SK-N-SH treated with all-trans-retinoic acid at 6 μM for 48 hours (cell line): ENCODE measurements around the gene NANOGP8.

ENCODE experiments used
- ARNTL ChIP-seq: fragments of 450-650 bp; formaldehyde crosslinking; IDR thresholded peaks from 2 replicates; pipeline ENCODE4 v1.5.0; 2020; ENCODE audit warnings: low read depth, mild to moderate bottlenecking, moderate library complexity, borderline replicate concordance
- CREB5 ChIP-seq: fragments of 250-450 bp; sonication (Bioruptor Pico); IDR thresholded peaks from 2 replicates; pipeline ENCODE4 v1.5.1; 2020; ENCODE audit warnings: low read depth, mild to moderate bottlenecking, moderate library complexity
- CSRNP3 ChIP-seq: fragments of 250-450 bp; sonication (Bioruptor Pico); IDR thresholded peaks from 2 replicates; pipeline ENCODE4 v1.5.1; 2021; ENCODE audit warnings: mild to moderate bottlenecking, moderate library complexity
- ISL1 ChIP-seq: fragments of 250-450 bp; sonication (Bioruptor Pico); IDR thresholded peaks from 2 replicates; pipeline ENCODE4 v2.1.2; 2022; ENCODE audit warnings: mild to moderate bottlenecking, moderate library complexity
- OSR1 ChIP-seq: fragments of 250-450 bp; sonication (Bioruptor Pico); IDR thresholded peaks from 2 replicates; pipeline ENCODE4 v1.8.0; 2022; ENCODE audit warnings: moderate library complexity, mild to moderate bottlenecking, inconsistent platforms
- PATZ1 ChIP-seq: fragments of 250-450 bp; sonication (Bioruptor Pico); IDR thresholded peaks from 2 replicates; pipeline ENCODE4 v1.8.0; 2020; ENCODE audit warnings: mild to moderate bottlenecking, moderate library complexity, borderline replicate concordance
- RARB ChIP-seq: fragments of 250-450 bp; sonication (Bioruptor Pico); IDR thresholded peaks from 2 replicates; pipeline ENCODE4 v1.8.0; 2021; ENCODE audit warnings: mild to moderate bottlenecking, moderate library complexity
- TCF4 ChIP-seq: fragments of 250-450 bp; sonication (Bioruptor Pico); IDR thresholded peaks from 2 replicates; pipeline ENCODE4 v1.8.0; 2021; ENCODE audit warnings: mild to moderate bottlenecking, moderate library complexity, borderline replicate concordance
- TOX ChIP-seq: fragments of 250-450 bp; sonication (Bioruptor Pico); IDR thresholded peaks from 2 replicates; pipeline ENCODE4 v1.8.0; 2021; ENCODE audit warnings: mild to moderate bottlenecking, moderate library complexity, borderline replicate concordance
- TSHZ2 ChIP-seq: fragments of 250-450 bp; sonication (Bioruptor Pico); IDR thresholded peaks from 2 replicates; pipeline ENCODE4 v1.5.0; 2020; ENCODE audit warnings: mild to moderate bottlenecking, moderate library complexity
- ZC3H10 ChIP-seq: fragments of 250-450 bp; sonication (Bioruptor Pico); IDR thresholded peaks from 2 replicates; pipeline ENCODE4 v1.5.1; 2021; ENCODE audit warnings: mild to moderate bottlenecking, moderate library complexity
- ZFP3 ChIP-seq: fragments of 250-450 bp; sonication (Bioruptor Pico); IDR thresholded peaks from 2 replicates; pipeline ENCODE4 v1.5.0; 2020; ENCODE audit warnings: mild to moderate bottlenecking, moderate library complexity
- ZFP30 ChIP-seq: fragments of 450-650 bp; formaldehyde crosslinking; IDR thresholded peaks from 2 replicates; pipeline ENCODE4 v1.5.0; 2022; ENCODE audit warnings: mild to moderate bottlenecking, moderate library complexity
- ZNF8 ChIP-seq: fragments of 450-650 bp; formaldehyde crosslinking; IDR thresholded peaks from 2 replicates; pipeline ENCODE4 v1.5.0; 2020; ENCODE audit warnings: mild to moderate bottlenecking, moderate library complexity

- peak; percentile 51 for TF ChIP-seq ISL1
- TF ChIP-seq CSRNP3 (CRISPR knock-in tag), result no peak
- TF ChIP-seq ZFP30, result peak; percentile 59
- TF ChIP-seq OSR1 (CRISPR knock-in tag), result no peak
- no peak for TF ChIP-seq ZFP3
- TF ChIP-seq PATZ1 (CRISPR knock-in tag), result no peak
- no peak for TF ChIP-seq ARNTL (CRISPR knock-in tag)
- TF ChIP-seq TSHZ2 (CRISPR knock-in tag), result no peak
- no peak for TF ChIP-seq TCF4 (CRISPR knock-in tag)
- TF ChIP-seq TOX (CRISPR knock-in tag), result no peak
- TF ChIP-seq ZNF8, result no peak
- TF ChIP-seq ZC3H10, result no peak
- TF ChIP-seq RARB (CRISPR knock-in tag), result no peak
- no peak for TF ChIP-seq CREB5 (CRISPR knock-in tag)
Observed at GRCh38 chr15:35098737-35099136, 13.6 kb upstream of the NANOGP8 start.
